Measurements from ENCODE around the gene PIP5KL1.

Gene PIP5KL1

DNA sequence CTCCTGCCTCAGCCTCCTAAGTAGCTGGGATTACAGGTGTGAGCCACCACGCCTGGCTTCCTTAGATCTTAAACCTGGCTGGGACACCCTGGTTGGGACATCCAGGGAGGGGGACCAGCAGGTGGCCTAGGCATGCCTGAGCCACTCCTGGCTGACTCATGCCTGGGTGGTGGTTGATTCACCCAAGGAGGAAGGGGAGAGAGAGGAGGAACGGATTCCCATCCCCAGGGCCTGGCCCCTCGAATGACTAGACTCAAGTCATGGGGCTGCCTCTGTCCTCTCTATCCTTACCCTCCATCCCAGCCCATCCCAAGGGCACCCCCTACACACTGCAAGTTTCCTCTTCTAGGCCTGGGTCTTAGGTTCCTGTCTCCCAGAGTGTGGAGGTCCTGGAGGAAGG, 37.5 kb upstream of the PIP5KL1 start:
- no peak for DNase-seq

DNA sequence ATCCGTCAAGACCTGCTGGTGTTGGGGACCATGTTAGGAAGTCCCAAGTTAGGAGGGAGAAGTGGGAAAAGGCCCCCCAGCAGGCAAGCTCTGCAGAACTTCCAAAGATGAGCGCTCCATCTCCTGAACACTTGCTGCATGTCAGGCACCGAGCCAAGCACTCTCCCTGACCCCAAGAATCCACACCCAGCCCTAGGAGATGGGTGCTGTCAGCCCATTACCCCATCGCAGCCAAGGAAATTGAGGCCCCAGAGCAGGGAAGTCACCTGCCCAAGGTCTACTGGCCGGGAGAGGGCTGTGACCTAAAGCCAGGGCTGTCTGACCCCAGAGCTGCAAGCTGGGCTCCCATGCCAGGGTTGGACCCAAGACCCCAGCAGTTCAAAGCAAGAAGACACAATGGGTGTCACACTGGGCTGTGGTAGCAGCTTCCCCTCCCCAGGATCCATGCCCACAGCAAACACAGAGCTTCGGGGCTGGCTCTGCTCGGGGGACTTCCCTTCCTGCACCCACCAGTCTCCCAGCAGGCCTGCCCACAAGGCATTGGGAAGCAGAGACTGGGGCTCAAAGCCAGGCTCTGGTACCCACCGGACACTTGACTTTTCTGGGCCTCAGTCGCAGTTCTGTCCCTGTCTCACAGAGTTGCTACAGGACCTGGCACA, 36.7 kb upstream of the PIP5KL1 start:
- DNase-seq: no peak

DNA sequence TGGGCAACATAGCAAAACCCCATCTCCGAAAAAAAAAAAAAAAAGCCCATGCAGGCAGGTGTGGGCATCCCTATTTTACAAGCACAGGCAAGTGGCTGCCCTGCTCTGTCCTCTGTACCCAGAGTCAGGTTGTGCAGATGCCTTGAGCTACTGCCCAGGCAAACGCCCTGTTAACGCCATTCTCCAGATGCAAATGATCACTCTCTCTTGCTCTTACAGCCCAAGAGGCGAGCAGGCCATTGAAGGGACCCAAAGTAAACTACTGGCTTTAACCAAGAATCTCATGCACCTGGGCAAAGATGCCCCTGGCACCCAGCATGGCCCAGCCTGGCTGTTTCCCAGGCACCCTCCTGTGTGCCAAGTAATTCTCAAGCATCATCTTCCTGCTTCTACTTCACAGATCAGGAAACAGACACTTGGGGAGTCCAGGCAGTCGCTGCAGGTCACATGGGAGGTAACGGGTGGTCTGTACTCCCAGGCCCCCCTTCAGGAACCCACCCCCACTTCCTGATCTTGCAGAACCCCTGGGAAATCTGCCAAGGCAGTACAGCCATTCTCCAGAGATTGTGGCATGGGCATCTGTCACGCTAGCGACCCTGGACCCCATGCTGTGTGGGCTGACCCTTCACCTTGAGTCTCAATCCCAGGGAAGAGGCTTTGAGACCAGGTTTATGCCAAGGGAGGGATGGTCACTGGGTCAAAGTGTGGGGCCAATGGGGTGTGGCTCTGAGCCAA, 36.0 kb upstream of the PIP5KL1 start:
- DNase-seq: no peak

DNA sequence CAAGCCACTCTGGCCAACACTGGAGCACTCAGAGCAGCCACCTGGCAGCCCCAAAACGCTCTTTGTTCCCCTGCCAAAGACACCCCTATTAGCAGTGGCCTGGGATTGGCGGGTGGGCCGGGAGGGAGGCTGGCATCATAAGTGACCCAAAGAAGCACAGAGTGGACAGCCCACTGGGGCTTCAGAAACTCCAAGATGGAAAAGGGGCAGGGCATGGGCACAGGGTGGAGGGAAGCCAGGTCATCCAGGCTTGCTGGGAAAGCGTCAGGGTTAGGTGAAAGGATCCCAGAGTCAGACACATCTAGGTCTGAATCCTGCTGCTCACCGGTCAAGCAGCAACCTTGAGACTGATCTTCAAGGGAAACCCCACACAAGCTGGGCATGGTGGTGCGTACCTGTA, 35.4 kb upstream of the PIP5KL1 start:
- no peak for DNase-seq

DNA sequence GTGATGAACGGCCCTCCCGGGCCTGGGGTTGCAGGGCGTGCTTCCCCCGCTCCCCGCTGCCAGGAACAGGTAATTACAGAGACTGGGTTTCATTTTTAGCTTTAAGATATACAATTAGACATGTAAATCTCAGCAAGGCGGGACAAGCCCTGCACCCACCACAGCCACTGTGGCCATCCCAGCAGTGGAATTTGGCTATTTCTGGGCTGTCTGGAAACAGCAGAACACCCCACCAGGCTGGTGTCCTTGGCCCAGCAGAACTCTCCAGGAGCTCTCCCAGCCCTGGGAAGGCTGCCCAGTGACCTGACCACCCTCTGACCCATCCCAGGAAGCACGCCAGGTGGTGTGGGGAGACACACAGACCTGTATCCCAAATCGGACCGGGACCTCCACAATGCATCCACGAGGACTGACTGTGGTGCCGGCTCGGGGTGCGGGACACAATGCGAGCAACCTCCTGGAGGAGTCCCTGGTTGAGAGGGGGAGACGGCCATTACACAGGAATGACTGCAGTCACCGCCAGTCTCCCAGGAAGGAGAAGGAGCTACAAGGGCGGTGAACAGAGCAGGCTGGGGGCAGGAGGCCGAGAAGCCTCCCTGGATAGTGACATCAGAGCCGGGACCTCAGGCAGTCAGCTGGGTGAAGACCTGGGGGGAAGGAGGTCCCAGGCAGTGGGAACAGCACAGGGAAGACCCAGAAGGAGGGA, 32.9 kb upstream of the PIP5KL1 start:
- no peak for DNase-seq

- DNase-seq: no peak
These were observed 32.4 kb upstream of the PIP5KL1 start for GRCh38 chr9:127963041-127963358.

GRCh38 chr9:127962278-127962677, 31.7 kb upstream of the PIP5KL1 start:
- no peak for DNase-seq

DNA sequence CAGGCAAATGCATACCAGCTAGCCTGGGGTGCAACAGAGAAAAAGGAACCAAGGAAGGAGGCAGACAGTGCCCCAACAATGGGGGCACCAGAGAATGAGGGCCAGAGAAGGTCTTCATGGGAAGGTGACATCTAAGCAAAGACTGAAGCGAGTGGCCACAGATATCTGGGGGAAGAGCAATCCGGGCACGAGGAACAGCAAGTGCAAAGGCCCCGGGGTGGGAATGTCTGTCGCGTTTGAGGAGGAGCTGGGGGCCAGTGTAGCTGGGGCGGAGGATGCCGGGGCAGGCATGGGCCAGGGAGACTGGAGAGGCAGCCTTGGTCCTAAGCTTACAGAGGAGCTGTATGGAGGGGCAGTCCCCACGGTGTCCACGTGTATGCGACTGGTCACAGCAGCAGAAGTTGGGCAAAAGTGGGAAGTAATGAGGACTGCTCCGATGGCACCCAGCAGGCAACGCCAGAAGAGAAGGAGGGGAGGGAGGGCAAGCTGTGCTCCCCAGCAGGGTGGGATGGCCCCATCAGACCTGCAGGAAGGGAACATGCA, 31.1 kb upstream of the PIP5KL1 start:
- no peak for DNase-seq

DNA sequence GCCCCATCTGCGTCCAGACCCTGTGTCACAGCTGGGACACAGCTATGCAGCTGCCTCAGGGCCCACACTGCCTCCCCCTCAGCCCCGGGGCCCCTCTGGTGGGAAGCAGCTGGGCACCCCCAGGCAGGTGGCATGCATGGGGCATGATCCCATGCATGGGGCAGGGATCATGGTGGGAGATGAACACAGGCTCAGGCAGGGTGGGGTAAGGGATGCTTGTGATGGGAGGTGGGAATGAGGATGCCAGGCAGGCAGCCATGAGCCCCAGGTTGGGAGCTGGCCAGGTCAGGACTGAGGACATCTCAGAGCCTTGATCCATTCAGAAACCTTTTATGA, 30.5 kb upstream of the PIP5KL1 start:
- no peak for DNase-seq

GRCh38 chr9:127960410-127961154, 30.0 kb upstream of the PIP5KL1 start:
- no peak for DNase-seq

- no peak for DNase-seq
These were observed 29.3 kb upstream of the PIP5KL1 start for GRCh38 chr9:127959841-127960409.

DNA sequence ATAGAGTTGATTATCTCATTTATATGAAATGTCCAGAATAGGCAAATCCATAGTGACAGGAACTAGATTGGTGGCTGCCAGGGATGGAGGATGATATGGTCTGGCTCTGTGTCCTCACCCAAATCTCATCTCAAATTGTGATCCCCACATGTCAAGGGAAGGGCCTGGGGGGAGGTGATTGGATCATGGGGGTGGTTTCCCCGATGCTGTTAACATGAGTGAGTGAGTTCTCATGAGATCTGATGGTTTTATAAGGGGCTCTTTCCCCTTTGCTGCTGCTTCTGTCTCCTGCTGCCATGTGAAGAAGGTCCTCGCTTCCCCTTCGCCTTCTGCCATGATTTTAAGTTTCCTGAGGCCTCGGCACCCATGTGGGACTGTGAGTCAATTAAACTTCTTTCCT, 28.8 kb upstream of the PIP5KL1 start:
- no peak for DNase-seq

- DNase-seq: no peak
These were observed 28.2 kb upstream of the PIP5KL1 start for GRCh38 chr9:127958728-127959127.

DNA sequence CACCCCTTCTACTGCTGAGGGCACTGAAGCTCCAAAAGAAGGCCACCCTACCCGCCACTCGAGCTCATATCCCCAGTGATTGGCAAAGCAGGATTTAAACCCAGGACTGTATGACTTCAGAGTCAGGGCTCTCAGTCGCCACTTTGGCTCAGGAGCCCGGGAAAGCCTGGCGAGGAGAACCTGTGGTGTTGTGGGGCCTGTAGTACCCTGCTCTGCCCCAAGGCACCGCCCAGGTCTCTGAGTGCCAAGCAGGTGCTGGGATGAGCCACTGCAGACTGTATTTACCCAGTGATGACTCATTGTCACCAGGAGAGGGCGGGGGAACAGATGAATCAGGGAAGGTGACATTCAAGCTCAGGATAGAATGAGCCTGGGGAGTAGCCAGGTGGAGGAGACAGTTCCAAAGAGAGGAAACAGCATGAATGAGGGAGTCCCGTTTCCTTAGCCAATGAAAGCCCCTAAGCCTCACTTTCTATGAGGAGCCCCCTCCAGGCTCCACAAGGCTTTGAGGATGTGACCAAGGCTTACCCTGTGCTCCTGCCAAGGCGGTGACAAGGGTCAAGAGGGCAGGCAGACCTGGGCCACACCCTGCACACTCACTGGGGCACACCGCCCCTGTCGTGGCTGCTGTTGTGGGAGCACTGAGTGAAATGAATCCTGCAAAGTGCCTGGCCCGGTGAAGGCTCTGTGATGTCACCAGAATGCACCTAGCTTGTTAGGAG, 24.9 kb upstream of the PIP5KL1 start:
- DNase-seq: peak; percentile 76 to 78

DNA sequence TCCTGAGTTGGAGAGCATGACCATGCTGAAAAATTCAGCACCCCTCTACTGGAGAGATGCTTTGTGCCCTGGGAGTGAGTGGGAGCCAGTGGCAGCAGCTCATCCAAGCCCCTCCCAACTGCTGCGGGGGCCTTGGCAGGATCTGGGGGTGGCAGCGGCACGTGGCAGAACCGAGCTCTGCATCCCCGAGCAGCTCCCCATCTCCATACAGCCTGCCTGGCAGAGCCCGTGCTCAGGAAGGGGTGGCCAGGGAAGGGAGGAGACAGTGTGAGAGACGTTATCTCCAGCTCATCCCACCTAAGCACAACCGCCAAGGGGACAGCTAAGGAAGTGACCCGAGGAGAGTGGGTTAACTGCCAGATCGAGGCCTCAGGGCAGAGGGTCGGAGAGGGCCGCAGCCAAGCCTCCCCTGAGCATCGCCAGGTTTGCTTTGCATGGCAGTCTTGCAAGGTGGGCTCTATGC, 24.3 kb upstream of the PIP5KL1 start:
- DNase-seq: no peak

GRCh38 chr9:127953768-127954505, 23.4 kb upstream of the PIP5KL1 start:
- no peak for DNase-seq

DNA sequence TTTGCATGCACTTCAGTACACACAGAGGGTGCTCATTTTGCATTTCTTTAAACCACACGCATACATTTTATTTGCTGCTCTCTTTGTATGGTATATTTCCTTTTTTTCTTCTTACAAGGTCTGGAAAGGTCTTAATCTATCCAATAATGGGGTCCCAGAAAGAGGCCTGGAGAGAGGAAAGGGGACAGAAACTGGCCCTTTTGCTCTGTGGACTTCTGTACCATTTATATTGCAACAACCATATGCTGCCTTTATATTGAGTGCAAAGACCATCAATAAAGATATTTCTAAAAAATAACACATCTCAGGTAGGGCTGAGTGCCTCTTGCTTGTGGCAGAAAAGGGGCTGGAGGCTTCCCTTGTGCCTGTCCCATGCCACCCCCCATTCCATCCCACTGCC, 22.6 kb upstream of the PIP5KL1 start:
- DNase-seq: no peak

DNA sequence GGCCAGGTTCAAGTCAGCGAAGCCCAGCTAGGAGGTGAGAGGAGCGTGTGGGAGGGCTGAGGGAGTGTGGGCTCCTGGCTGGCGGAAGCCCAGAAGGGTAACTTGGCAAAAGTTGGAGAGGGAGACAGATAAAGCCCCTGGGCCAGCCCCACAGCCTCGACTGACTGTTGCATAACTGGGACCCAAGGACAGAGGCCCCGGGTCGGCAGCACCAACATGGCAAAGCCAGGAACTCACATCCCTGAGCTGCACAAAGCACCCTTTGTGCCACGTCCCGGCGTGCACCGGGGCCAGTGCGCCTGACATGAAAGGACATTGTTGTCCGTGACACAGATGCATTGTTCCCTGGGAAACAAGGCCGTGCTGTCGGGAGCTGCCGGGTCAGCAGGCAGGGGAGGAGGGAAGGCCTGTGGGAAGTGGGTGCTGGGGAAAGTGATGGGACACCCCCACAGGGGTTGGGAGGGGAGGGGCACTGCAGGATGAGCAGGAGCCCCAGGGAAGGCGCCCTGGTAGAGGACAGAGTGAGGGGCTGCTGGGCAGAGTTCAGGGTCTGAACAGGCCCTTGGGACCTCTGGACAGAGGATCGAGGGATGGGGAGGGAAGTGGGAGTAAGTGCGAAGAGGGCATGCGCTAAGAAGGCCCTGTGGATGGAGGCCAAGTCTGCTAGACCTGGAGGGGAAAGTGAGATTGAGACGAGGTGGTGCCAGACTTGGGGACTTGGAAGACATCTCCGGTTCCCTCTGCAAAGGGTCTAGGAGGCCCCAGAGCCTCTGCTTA, 20.1 kb upstream of the PIP5KL1 start:
- no peak for DNase-seq

GRCh38 chr9:127949827-127950512, 19.4 kb upstream of the PIP5KL1 start:
- no peak for DNase-seq
